Erythroblast (primary cell): ENCODE measurements around the gene OXCT1.

ENCODE experiments used
- GATA1 ChIP-seq: IDR thresholded peaks from 2 replicates; pipeline ENCODE4 v1.6.1; 2011; ENCODE audit warnings: low read depth, mild to moderate bottlenecking, control low read depth, low read length, moderate library complexity
- POLR2A ChIP-seq: IDR thresholded peaks from 2 replicates; pipeline ENCODE4 v1.6.1; 2011; ENCODE audit warnings: mild to moderate bottlenecking, low read length

- TF ChIP-seq POLR2A: no peak
- no peak for TF ChIP-seq GATA1
Observed at GRCh38 chr5:41686767-41687166, 183.5 kb downstream of the OXCT1 start.
